Mesothelial cell of epicardium (in vitro differentiated cells): Measurements from ENCODE around the gene RAF1. TPM values are rescaled to one million over a fixed set of nuclear protein-coding genes. Genes with fewer than 3 reads are reported as not detected.
A peak's percentile ranks its signal among the peaks of the same experiment; 100 is the strongest.
"Not testable (repeated sequence)": the region's sequence is repeated elsewhere in the genome, so short reads cannot be mapped to it uniquely, and the experiment has no call there.

Experiments
- DNase-seq, 2 experiments: peaks; one replicate each; pipeline ENCODE4 v3.0.0; 2021; ENCODE audit warnings: low spot score in 2 of 2; ENCODE audit not compliant: unreplicated experiment in 2 of 2
- H3K27ac Mint-ChIP-seq: 2 replicates; pipeline ENCODE4 v1.8.0; 2021; ENCODE audit warnings: mixed read lengths
- H3K27me3 Mint-ChIP-seq: 2 replicates; pipeline ENCODE4 v1.8.0; 2021; ENCODE audit warnings: low read depth, mixed read lengths
- H3K36me3 Mint-ChIP-seq: 2 replicates; pipeline ENCODE4 v1.8.0; 2021; ENCODE audit warnings: mixed read lengths
- H3K4me1 Mint-ChIP-seq: 2 replicates; pipeline ENCODE4 v1.8.0; 2021; ENCODE audit warnings: mixed read lengths
- H3K4me3 Mint-ChIP-seq: 2 replicates; pipeline ENCODE4 v1.8.0; 2021; ENCODE audit warnings: mild to moderate bottlenecking, moderate library complexity, mixed read lengths
- H3K9me3 Mint-ChIP-seq: 2 replicates; pipeline ENCODE4 v1.8.0; 2021; ENCODE audit warnings: mixed read lengths
- total RNA-seq: library from RNA; stranded (reverse); gene quantifications from 3 replicates; pipeline ENCODE4 v1.2.1, GENCODE V29; 2021
- TF ChIP-seq, protein P1 (sequence below): fragments of 200-600 bp; sonication (generic); IDR thresholded peaks from one replicate; pipeline ENCODE4 v1.5.0; 2021; ENCODE audit warnings: antibody characterized with exemption; ENCODE audit not compliant: unreplicated experiment

RAF1 gene
- total RNA-seq, 1 donor from 2014 or later: 116 TPM

DNA sequence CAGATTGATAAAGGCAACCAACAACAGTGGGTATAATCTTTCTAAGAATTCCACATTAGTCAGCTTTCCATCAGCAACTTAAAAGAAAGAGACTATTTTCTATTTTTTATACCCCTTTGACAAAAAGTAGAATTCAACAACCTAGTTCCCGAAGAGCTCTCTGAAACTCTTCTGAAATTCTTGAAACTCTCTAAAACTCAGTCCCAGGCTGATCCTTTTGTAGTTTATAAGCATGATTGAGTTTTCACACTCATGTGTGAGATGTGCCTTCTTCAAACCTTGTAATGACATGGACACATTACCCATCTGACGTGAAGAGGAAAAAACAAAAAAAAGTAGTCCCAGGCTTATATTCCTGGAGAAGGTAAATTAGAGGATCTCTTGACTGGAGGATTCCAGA is 31.4 kb downstream of the RAF1 start:
- H3K4me1 Mint-ChIP-seq: peaks cover 7% of the 10 kb centered on the region
- TF ChIP-seq, protein P1, sequence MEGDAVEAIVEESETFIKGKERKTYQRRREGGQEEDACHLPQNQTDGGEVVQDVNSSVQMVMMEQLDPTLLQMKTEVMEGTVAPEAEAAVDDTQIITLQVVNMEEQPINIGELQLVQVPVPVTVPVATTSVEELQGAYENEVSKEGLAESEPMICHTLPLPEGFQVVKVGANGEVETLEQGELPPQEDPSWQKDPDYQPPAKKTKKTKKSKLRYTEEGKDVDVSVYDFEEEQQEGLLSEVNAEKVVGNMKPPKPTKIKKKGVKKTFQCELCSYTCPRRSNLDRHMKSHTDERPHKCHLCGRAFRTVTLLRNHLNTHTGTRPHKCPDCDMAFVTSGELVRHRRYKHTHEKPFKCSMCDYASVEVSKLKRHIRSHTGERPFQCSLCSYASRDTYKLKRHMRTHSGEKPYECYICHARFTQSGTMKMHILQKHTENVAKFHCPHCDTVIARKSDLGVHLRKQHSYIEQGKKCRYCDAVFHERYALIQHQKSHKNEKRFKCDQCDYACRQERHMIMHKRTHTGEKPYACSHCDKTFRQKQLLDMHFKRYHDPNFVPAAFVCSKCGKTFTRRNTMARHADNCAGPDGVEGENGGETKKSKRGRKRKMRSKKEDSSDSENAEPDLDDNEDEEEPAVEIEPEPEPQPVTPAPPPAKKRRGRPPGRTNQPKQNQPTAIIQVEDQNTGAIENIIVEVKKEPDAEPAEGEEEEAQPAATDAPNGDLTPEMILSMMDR: no peak
- no peaks in the 10 kb centered on the region for H3K27me3 Mint-ChIP-seq
- peak overlapping the region; percentile 14 for H3K27ac Mint-ChIP-seq
- H3K4me3 Mint-ChIP-seq: no peak overlapping the region
- no peaks in the 10 kb centered on the region for H3K9me3 Mint-ChIP-seq
- H3K36me3 Mint-ChIP-seq: peaks cover 6% of the 10 kb centered on the region
- DNase-seq: no peak

DNA sequence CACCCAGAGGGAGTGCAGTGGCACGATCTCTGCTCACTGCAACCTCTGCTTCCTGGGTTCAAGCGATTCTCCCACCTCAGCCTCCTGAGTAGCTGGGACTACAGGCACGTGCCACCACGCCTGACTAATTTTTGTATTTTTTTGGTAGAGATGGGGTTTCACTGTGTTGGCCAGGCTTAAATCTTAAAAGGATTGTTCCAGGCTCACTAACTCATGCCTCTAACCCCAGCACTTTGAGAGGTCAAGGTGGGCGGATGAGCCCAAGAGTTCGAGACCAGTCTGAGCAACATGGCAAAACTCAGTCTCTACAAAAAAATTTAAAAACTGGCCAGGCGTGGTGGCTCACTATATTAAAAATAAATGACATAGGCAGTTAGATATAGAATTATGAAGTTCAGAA is 33.1 kb downstream of the RAF1 start:
- H3K9me3 Mint-ChIP-seq, H3K27me3 Mint-ChIP-seq, H3K4me1 Mint-ChIP-seq, H3K4me3 Mint-ChIP-seq, H3K36me3 Mint-ChIP-seq, H3K27ac Mint-ChIP-seq, DNase-seq: not testable (repeated sequence)

DNA sequence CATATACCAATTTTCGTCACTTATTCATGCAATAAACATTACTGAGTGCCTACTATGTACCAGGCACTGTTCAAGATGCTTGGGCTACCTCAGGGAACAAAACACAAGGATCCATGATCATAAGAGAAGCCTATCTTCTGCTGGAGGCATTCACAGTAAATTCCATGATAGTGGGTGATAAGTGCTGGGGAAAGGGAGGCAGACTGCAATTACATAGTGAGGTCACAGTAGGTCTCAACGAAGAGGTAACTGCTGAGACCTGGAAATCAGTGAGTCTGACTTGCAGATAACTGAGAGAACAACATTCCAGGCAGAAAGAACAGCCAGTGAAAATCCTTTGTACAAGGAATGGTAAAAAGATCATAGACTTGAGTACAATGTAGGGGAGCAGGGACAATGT is 33.6 kb downstream of the RAF1 start:
- DNase-seq: no peak
- no peak overlapping the region for H3K4me3 Mint-ChIP-seq
- peaks cover 9% of the 10 kb centered on the region for H3K4me1 Mint-ChIP-seq

DNA sequence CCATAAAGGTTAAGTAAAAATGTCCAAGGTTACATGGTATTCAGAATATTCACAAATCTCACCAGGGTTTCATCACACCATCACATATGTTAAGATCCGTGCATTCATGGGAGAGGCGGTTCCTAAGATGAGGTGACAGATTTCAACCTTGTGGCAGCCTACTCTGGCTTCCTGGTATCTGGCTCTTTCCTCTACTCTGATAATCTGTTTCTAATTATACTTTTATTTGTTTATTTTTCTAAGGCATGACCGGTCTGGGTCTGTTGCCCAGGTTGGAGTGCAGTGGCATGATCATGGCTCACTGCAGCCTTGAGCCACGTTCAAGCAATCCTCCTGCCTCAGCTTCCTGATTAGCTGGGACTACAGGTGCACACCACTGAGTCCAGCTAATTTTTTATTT is 34.4 kb downstream of the RAF1 start:
- Mint-ChIP-seq H3K36me3 (peaks cover 6% of the 10 kb centered on the region), H3K9me3 (no peaks in the 10 kb centered on the region), H3K4me1 (peaks cover 9% of the 10 kb centered on the region), H3K4me3 (no peak overlapping the region), H3K27ac (no peak overlapping the region), H3K27me3 (no peaks in the 10 kb centered on the region)
- TF ChIP-seq, protein P1: no peak
- DNase-seq: no peak

More for the DNA sequence above, 33.6 kb downstream of the RAF1 start:
- Mint-ChIP-seq H3K27ac (no peak overlapping the region), H3K36me3 (peaks cover 6% of the 10 kb centered on the region), H3K27me3 (no peaks in the 10 kb centered on the region), H3K9me3 (no peaks in the 10 kb centered on the region)
- TF ChIP-seq, protein P1: no peak

DNA sequence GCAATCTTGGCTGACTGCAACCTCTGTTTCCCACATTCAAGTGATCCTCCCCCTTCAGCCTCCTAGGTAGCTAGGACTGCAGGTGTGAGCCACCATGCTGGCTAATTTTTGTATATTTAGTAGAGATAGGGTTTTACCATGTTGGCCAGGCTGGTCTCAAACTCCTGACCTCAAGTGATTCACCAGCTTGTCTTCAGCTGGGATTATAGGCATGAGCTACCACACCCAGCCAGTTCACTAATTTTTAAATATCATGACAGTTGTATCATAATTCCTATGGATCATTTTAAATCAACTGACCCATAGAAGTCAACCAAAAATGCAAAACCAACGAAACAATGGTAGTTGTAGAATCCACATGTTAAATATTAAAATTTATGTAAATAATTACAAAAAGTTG is 35.1 kb downstream of the RAF1 start:
- H3K27me3 Mint-ChIP-seq: no peaks in the 10 kb centered on the region

DNA sequence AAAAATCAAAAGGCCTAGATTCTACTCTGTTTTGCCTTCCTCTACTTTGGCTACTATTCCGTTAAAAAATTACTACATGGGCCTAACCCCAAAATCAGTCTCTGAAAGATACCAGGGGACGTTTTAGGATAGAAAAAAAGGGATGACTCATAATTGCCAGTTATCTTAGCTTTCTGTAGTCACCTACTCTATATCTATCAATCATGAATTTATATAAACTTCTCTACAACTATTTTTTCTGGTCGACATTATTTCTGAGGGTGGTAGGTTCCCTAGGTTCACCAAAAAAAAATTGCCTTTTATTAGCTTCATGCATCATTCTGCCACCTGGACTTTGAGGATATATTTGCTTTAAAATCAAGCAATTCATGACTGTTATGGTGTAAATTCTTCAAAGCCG is 36.5 kb downstream of the RAF1 start:
- Mint-ChIP-seq H3K27ac (peak overlapping the region; percentile 57), H3K27me3 (no peaks in the 10 kb centered on the region), H3K4me1 (peaks cover 14% of the 10 kb centered on the region), H3K36me3 (no peaks in the 10 kb centered on the region), H3K9me3 (no peaks in the 10 kb centered on the region), H3K4me3 (no peak overlapping the region)
- DNase-seq: no peak
- TF ChIP-seq, protein P1: no peak

More for the DNA sequence above, 35.1 kb downstream of the RAF1 start:
- DNase-seq: no peak
- Mint-ChIP-seq H3K4me1 (peaks cover 16% of the 10 kb centered on the region), H3K9me3 (no peaks in the 10 kb centered on the region), H3K27ac (no peak overlapping the region), H3K36me3 (peaks cover 2% of the 10 kb centered on the region), H3K4me3 (no peak overlapping the region)
- TF ChIP-seq, protein P1: no peak

DNA sequence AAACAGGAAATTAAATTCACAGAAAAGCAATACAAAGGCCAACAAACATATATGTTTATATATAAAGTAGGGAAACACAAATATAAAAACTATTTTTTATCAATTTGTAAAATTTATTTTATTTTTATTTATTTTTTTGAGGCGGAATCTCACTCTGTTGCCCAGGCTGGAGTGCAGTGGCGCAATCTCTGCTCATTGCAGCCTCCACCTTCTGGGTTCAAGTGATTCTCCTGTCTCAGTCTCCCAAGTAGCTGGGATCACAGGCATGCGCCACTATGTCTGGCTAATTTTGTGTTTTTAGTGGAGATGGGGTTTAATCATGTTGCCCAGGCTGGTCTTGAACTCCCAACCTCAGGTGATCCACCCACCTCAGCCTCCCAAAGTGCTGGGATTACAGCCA is 39.0 kb downstream of the RAF1 start:
- H3K27me3 Mint-ChIP-seq, DNase-seq, H3K9me3 Mint-ChIP-seq, H3K36me3 Mint-ChIP-seq, H3K4me3 Mint-ChIP-seq: not testable (repeated sequence)
- H3K4me1 Mint-ChIP-seq: peaks cover 25% of the 10 kb centered on the region
- peak overlapping the region; percentile 83 for H3K27ac Mint-ChIP-seq
